Activated naive CD8-positive, alpha-beta T cell treated with anti-CD3 and anti-CD28 coated beads, Interleukin-2, amount 50 U/mL, for 24 hours (primary cell): ENCODE data around the gene URB2.

Source experiments
- ATAC-seq: fragments of 150-1000 bp; cut with Tn5 transposase; one replicate; pipeline ENCODE4 v1.10.0; 2021
- DNase-seq: peaks from one replicate; pipeline ENCODE4 v3.0.0; 2021
- H3K27ac Mint-ChIP-seq: one replicate; pipeline ENCODE4 v1.8.0; 2021; ENCODE audit warnings: mild to moderate bottlenecking, mixed read lengths
- H3K27me3 Mint-ChIP-seq: one replicate; pipeline ENCODE4 v1.8.0; 2021; ENCODE audit warnings: mixed read lengths
- H3K36me3 Mint-ChIP-seq: one replicate; pipeline ENCODE4 v1.8.0; 2021; ENCODE audit warnings: low read depth, mixed read lengths
- H3K4me1 Mint-ChIP-seq: one replicate; pipeline ENCODE4 v1.8.0; 2021; ENCODE audit warnings: mixed read lengths
- H3K4me3 Mint-ChIP-seq: one replicate; pipeline ENCODE4 v1.8.0; 2021; ENCODE audit warnings: mild to moderate bottlenecking, moderate library complexity, mixed read lengths
- H3K9me3 Mint-ChIP-seq: one replicate; pipeline ENCODE4 v1.8.0; 2021; ENCODE audit warnings: mixed read lengths

Gene URB2

GRCh38 chr1:229624521-229625070 lies 1.5 kb upstream of the URB2 start:
- Mint-ChIP-seq H3K4me1 (peaks cover 66% of the 10 kb centered on the region), H3K9me3 (no peaks in the 10 kb centered on the region), H3K4me3 (peak overlapping the region; percentile 96), H3K27ac (peak overlapping the region; percentile 92), H3K27me3 (no peaks in the 10 kb centered on the region), H3K36me3 (peaks cover 24% of the 10 kb centered on the region)
- DNase-seq (no peak), ATAC-seq (no peak)

DNA sequence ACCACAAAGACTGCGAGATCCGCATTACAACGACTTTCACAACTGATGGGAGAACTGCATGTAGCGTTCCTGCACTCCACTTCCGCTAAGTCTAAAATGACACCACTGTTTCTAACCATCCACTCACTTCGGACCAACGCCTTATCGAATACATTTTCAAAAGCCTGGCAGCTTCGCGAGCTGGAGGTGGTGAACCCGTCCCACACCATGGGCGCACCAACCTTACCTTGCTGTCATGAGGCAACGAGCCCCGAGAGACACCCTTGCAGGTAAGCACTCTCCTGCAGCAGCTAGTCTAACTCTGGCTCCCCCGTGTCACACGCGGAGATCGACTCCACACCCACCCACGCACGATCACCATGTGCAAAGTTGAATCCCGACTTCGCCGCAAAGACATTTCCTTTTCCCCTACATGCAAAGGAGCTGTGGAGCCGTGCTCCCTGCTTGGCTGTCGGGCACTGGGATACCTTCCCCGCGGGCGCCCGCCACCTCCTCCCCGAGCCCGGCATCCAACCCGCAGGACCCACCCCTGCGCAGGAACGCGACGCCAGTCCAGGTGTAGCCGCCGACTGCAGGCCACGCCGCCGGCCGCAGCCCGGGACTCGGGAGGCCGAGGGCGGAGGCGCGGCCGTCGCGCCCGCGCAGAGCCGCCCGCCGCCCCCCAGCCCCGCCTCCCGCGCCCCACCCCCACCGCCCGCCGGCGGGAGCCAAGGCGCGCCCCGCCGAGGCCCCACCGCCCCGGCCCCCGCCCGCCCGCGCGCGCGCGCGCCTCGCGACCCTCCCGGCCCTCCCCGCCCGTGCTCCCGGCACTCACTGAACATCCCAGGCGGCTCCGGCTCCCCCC lies 754 bp upstream of the URB2 start:
- peak; percentile 59 for DNase-seq
- peaks cover 66% of the 10 kb centered on the region for H3K4me1 Mint-ChIP-seq
- ATAC-seq: peak; percentile 25

DNA sequence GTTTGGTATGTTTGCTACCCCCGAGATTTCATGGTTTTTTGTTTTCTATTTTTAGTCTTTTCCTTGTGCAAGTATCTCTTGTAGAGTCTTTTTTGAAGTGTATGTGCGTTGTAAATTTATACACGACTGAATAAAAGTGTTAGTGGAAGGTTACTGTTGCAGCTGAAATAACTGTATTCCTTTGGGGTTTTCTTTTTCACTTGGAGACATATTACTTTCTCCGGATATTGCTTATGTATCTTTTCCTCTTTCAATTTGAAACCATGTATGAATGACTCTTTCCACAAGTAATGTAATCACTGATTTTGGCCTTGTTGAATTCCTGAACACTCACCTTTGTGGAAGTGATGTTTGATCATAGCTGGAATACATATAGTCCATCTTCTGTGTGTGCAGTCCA lies 956 bp downstream of the URB2 start:
- Mint-ChIP-seq H3K36me3 (peaks cover 40% of the 10 kb centered on the region), H3K9me3 (no peaks in the 10 kb centered on the region), H3K27ac (peak overlapping the region; percentile 84), H3K4me3 (peak overlapping the region; percentile 85), H3K27me3 (no peaks in the 10 kb centered on the region), H3K4me1 (peaks cover 70% of the 10 kb centered on the region)
- no peak for ATAC-seq
- DNase-seq: no peak

More for the DNA sequence above, 754 bp upstream of the URB2 start:
- H3K4me3 Mint-ChIP-seq: peak overlapping the region; percentile 96
- H3K27ac Mint-ChIP-seq: peak overlapping the region; percentile 92
- no peaks in the 10 kb centered on the region for H3K9me3 Mint-ChIP-seq
- H3K27me3 Mint-ChIP-seq: no peaks in the 10 kb centered on the region
- H3K36me3 Mint-ChIP-seq: peaks cover 31% of the 10 kb centered on the region

DNA sequence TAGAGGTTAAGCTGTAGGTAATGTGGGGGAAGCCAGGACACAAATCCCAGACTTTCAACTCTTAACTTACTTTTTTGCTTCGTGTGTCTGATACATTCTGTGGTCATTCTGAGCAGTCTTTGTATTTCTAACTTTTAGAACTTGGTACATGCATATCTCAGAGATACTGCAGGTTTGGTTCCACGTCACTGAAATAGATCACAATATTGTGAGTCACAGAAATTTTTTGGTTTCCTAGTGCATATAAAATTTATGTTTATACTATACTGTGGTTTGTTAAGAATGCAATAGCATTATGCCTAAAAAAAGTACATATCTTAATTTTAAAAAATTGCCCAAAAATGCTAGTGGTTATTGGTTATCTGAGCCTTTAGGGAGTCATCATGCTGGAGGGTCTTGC lies 3.2 kb downstream of the URB2 start:
- Mint-ChIP-seq H3K4me3 (no peak overlapping the region), H3K27me3 (no peaks in the 10 kb centered on the region), H3K4me1 (peaks cover 51% of the 10 kb centered on the region), H3K27ac (peak overlapping the region; percentile 1), H3K36me3 (peaks cover 41% of the 10 kb centered on the region), H3K9me3 (no peaks in the 10 kb centered on the region)
- no peak for ATAC-seq
- DNase-seq: no peak

- DNase-seq (no peak), ATAC-seq (no peak)
- no peaks in the 10 kb centered on the region for H3K27me3 Mint-ChIP-seq
- peaks cover 52% of the 10 kb centered on the region for H3K36me3 Mint-ChIP-seq
- no peaks in the 10 kb centered on the region for H3K9me3 Mint-ChIP-seq
- H3K4me3 Mint-ChIP-seq: no peak overlapping the region
- H3K27ac Mint-ChIP-seq: no peak overlapping the region
- H3K4me1 Mint-ChIP-seq: peaks cover 41% of the 10 kb centered on the region
Measured at GRCh38 chr1:229631148-229631547, 5.1 kb downstream of the URB2 start.

GRCh38 chr1:229631966-229632365 lies 5.9 kb downstream of the URB2 start:
- Mint-ChIP-seq H3K27me3 (no peaks in the 10 kb centered on the region), H3K9me3 (no peaks in the 10 kb centered on the region), H3K4me1 (peaks cover 39% of the 10 kb centered on the region), H3K4me3 (no peak overlapping the region), H3K27ac (no peak overlapping the region), H3K36me3 (peaks cover 60% of the 10 kb centered on the region)
- no peak for DNase-seq
- no peak for ATAC-seq

- Mint-ChIP-seq H3K4me3 (no peak overlapping the region), H3K36me3 (peaks cover 63% of the 10 kb centered on the region), H3K27ac (no peak overlapping the region), H3K9me3 (no peaks in the 10 kb centered on the region), H3K4me1 (peaks cover 7% of the 10 kb centered on the region), H3K27me3 (no peaks in the 10 kb centered on the region)
- DNase-seq (no peak), ATAC-seq (no peak)
Measured at GRCh38 chr1:229636042-229636441, 10.0 kb downstream of the URB2 start.

DNA sequence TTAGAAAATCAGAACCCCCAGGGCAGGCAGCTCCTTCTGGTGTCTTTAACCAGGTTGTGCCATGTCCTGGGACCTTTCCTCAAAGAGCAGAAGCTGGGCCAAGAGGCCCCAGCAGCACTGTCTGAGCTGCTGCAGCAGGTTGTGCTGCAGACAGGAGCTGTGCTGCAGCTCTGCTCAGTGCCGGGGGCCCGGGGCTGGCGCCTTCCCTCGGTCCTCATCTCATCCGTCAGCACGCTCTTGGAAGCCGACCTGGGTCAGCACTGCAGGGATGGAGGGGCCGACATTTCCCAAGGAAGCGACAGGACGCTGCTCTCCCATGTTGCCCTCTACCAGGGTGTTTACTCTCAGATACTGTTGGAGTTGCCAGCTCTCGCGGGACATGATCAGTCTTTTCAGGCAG lies 11.7 kb downstream of the URB2 start:
- Mint-ChIP-seq H3K4me3 (no peak overlapping the region), H3K9me3 (no peaks in the 10 kb centered on the region), H3K4me1 (no peaks in the 10 kb centered on the region), H3K27ac (no peak overlapping the region), H3K36me3 (peaks cover 58% of the 10 kb centered on the region), H3K27me3 (no peaks in the 10 kb centered on the region)
- DNase-seq (no peak), ATAC-seq (no peak)

DNA sequence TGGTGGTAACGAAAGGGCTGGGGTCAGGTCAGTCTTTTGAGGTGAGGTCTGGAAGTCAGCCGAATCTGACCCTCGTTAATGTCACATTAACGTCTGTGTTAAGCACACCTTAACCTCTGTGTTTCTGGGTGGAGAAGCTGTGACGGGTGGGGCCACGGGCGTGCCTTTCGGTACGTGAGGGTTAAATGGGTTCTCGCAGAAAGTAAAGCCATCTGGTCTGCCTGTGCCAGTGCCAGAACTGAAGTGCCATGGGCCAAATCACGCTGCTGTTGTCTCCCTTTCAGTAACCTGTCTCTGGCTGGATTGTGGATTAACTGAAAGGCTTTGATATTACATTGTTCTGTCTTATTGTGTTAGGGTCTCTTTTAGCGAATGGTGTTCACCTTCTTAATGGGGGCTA lies 14.4 kb downstream of the URB2 start:
- no peaks in the 10 kb centered on the region for H3K4me1 Mint-ChIP-seq

GRCh38 chr1:229641306-229641705 lies 15.3 kb downstream of the URB2 start:
- no peaks in the 10 kb centered on the region for H3K27me3 Mint-ChIP-seq
- H3K4me3 Mint-ChIP-seq: no peak overlapping the region
- H3K4me1 Mint-ChIP-seq: no peaks in the 10 kb centered on the region
- no peaks in the 10 kb centered on the region for H3K9me3 Mint-ChIP-seq
- H3K36me3 Mint-ChIP-seq: peaks cover 59% of the 10 kb centered on the region
- no peak overlapping the region for H3K27ac Mint-ChIP-seq
- no peak for ATAC-seq
- DNase-seq: no peak

More for the DNA sequence above, 14.4 kb downstream of the URB2 start:
- DNase-seq: no peak
- ATAC-seq: no peak
- H3K4me3 Mint-ChIP-seq: no peak overlapping the region
- no peaks in the 10 kb centered on the region for H3K9me3 Mint-ChIP-seq
- peaks cover 62% of the 10 kb centered on the region for H3K36me3 Mint-ChIP-seq
- H3K27me3 Mint-ChIP-seq: no peaks in the 10 kb centered on the region
- H3K27ac Mint-ChIP-seq: no peak overlapping the region

GRCh38 chr1:229642376-229642775 lies 16.3 kb downstream of the URB2 start:
- Mint-ChIP-seq H3K27me3 (no peaks in the 10 kb centered on the region), H3K27ac (no peak overlapping the region)
- ATAC-seq: no peak

GRCh38 chr1:229642970-229643369 lies 16.9 kb downstream of the URB2 start:
- no peak overlapping the region for H3K4me3 Mint-ChIP-seq
- H3K27ac Mint-ChIP-seq: no peak overlapping the region
- no peaks in the 10 kb centered on the region for H3K4me1 Mint-ChIP-seq

More at GRCh38 chr1:229642376-229642775, 16.3 kb downstream of the URB2 start:
- H3K9me3 Mint-ChIP-seq: no peaks in the 10 kb centered on the region
- H3K4me1 Mint-ChIP-seq: no peaks in the 10 kb centered on the region
- H3K4me3 Mint-ChIP-seq: no peak overlapping the region
- peaks cover 57% of the 10 kb centered on the region for H3K36me3 Mint-ChIP-seq
- no peak for DNase-seq

GRCh38 chr1:229643996-229644745 lies 18.1 kb downstream of the URB2 start:
- Mint-ChIP-seq H3K4me3 (no peak overlapping the region), H3K9me3 (no peaks in the 10 kb centered on the region), H3K27ac (no peak overlapping the region), H3K36me3 (peaks cover 49% of the 10 kb centered on the region), H3K27me3 (no peaks in the 10 kb centered on the region), H3K4me1 (no peaks in the 10 kb centered on the region)
- ATAC-seq (no peak), DNase-seq (no peak)

More at GRCh38 chr1:229642970-229643369, 16.9 kb downstream of the URB2 start:
- Mint-ChIP-seq H3K27me3 (no peaks in the 10 kb centered on the region), H3K36me3 (peaks cover 53% of the 10 kb centered on the region), H3K9me3 (no peaks in the 10 kb centered on the region)
- DNase-seq (no peak), ATAC-seq (no peak)

DNA sequence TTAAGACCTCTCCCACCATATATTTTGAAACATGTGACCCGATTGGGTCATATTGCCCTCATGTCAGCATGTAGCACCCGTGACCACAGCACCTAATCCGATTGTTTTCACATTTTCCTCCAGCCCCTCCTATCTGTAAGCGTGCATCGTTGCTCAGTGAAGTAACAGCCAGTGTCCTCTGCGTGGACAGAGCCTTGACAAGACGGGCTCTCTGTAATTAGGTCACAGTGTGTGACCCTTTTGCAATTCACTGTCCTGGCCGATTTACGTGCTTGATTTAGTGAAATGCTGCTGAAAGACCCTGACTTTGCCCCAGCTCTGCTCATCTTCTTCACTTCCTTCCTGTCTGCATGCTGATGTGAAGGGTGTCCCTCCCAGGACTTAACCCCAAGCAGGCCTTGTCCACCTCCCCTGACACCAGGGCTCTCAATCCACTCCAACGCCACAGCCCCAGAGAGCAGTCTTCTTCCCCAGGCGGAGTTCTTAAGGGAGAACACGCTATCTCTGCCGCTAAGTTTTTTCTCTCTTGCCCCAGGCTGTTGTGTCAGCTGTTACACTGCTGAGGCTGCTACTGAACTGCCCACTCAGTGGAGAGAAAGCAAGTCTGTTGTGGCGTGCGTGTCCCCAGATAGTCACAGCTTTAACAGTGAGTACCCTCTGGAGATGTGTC lies 19.4 kb downstream of the URB2 start:
- Mint-ChIP-seq H3K9me3 (no peaks in the 10 kb centered on the region), H3K36me3 (peaks cover 50% of the 10 kb centered on the region), H3K4me3 (no peak overlapping the region), H3K4me1 (no peaks in the 10 kb centered on the region), H3K27me3 (no peaks in the 10 kb centered on the region), H3K27ac (no peak overlapping the region)
- no peak for DNase-seq
- ATAC-seq: no peak
